Stimulated activated CD8-positive, alpha-beta memory T cell treated with anti-CD3 and anti-CD28 coated beads, Interleukin-12 subunit alpha, Interleukin-12 subunit beta, amount 100 ng/mL, for 1 hour (primary cell): ENCODE measurements around the gene RNF41.

ENCODE experiments used
- DNase-seq: peaks from one replicate; pipeline ENCODE4 v3.0.0-alpha.2; 2020; ENCODE audit warnings: low read depth

RNF41 gene

DNA sequence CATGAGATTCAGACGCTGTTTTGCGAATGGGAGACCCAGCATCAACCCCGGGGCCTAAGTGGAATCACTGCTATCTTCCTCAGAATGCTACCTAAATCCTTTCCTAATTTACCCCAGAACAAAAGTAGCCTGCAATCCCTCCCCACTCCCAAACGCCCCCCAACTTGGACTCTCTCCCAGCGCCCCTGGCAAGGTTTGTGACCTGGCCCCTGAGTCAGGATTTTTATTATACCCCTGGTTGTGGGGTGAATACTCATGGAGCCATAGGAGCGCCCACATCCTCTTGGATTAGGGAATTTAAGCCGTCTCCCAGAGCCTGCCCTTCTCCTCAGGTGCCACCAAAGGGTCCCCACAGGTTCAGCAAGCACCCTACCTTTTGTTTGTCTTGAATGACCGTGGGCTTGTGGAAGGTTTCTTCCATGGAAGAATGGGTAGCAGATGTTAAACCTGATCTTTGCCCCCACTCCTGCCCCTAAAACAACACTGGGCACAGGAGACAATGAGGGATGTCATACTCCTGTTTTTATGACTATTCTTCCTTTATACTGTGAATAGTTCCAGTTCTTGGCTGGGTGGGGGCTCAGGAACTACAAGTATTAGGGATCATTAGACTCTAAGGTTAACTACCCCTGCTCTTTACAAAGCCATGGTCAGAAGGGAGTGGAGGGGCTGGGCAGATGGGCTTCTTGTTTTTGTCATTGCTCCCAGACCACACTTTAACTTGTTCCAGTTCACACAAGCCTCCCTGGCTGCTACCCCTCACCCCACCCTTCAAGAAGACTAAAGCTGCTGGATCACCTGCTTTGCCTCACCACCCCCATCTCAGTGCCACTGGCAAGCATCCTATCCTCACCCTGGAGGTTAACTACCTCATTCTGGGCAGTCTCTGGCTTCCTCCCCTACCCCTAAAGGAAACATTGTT lies 68.7 kb downstream of the RNF41 start:
- DNase-seq = no peak
